ENCODE data around the gene STARD8. TPM values are rescaled to one million over a fixed set of nuclear protein-coding genes. Genes with fewer than 3 reads are reported as not detected.

Gene STARD8
- total and polyA plus RNA-seq, 7 donors: 4.2 to 25.8 (median 8.8) TPM

- Histone ChIP-seq H3K9me3 (no peaks in the 10 kb centered on the region), H3K4me3 (no peak overlapping the region), H3K27me3 (ENCODE audit: insufficient read depth in 3 of 3, low read length in 2 of 3) (peaks cover 0 to 13% (median 0%) of the 10 kb centered on the region in 3 donors), H3K27ac (no peak overlapping the region), H3K4me1 (no peaks in the 10 kb centered on the region), H3K36me3 (ENCODE audit: insufficient read depth in 1 of 2, low read depth in 1 of 2) (no peaks in the 10 kb centered on the region)
- intact Hi-C loops (cut with DNase I): no loop called here
- 62 to 80% (median 75%) methylated on average over 3 of the region's 3 CpGs for WGBS, 3 donors
- TF ChIP-seq CTCF (IDR thresholded peaks at IDR 0.05): no peak
- ATAC-seq (no peak), DNase-seq (no peak)
Observed at GRCh38 chrX:68669871-68670270, 22.4 kb downstream of the STARD8 start.

GRCh38 chrX:68671221-68671620 is 23.8 kb downstream of the STARD8 start:
- intact Hi-C loops (cut with DNase I): no loop called here
- H3K27ac ChIP-seq: no peak overlapping the region
- ATAC-seq (no peak), DNase-seq (no peak)
- TF ChIP-seq CTCF (IDR thresholded peaks at IDR 0.05): no peak
- no peaks in the 10 kb centered on the region for H3K9me3 ChIP-seq
- no peaks in the 10 kb centered on the region for H3K36me3 ChIP-seq (ENCODE audit: insufficient read depth in 1 of 2, low read depth in 1 of 2)
- no peaks in the 10 kb centered on the region for H3K4me1 ChIP-seq
- H3K4me3 ChIP-seq: no peak overlapping the region
- H3K27me3 ChIP-seq (ENCODE audit: insufficient read depth in 3 of 3, low read length in 2 of 3): peaks cover 0 to 9% (median 0%) of the 10 kb centered on the region in 3 donors

- Histone ChIP-seq H3K27ac (no peak overlapping the region), H3K4me3 (no peak overlapping the region), H3K36me3 (ENCODE audit: insufficient read depth in 1 of 2, low read depth in 1 of 2) (no peaks in the 10 kb centered on the region), H3K27me3 (ENCODE audit: insufficient read depth in 3 of 3, low read length in 2 of 3) (peaks cover 0 to 9% (median 0%) of the 10 kb centered on the region in 3 donors), H3K4me1 (no peaks in the 10 kb centered on the region), H3K9me3 (no peaks in the 10 kb centered on the region)
- TF ChIP-seq CTCF (IDR thresholded peaks at IDR 0.05): no peak
- WGBS, 3 donors: 57 to 64% (median 60%) methylated on average over 3 of the region's 3 CpGs
- ATAC-seq (peak in 1 of 4 donors; percentile 32), DNase-seq (peak; percentile 46 to 59)
- intact Hi-C loops (cut with DNase I): no loop called here
Observed at GRCh38 chrX:68672581-68673318, 25.3 kb downstream of the STARD8 start.

GRCh38 chrX:68675571-68675970 is 28.1 kb downstream of the STARD8 start:
- intact Hi-C loops (cut with DNase I): no loop called here

More at GRCh38 chrX:68675571-68675970, 28.1 kb downstream of the STARD8 start:
- no peak for TF ChIP-seq CTCF (IDR thresholded peaks at IDR 0.05)
- DNase-seq (no peak), ATAC-seq (peak in 1 of 4 donors; percentile 13)
- no peaks in the 10 kb centered on the region for H3K36me3 ChIP-seq (ENCODE audit: insufficient read depth in 1 of 2, low read depth in 1 of 2)
- H3K9me3 ChIP-seq: no peaks in the 10 kb centered on the region
- H3K27me3 ChIP-seq (ENCODE audit: insufficient read depth in 3 of 3, low read length in 2 of 3): peaks cover 0 to 5% (median 0%) of the 10 kb centered on the region in 3 donors
- no peak overlapping the region for H3K4me3 ChIP-seq
- H3K4me1 ChIP-seq: no peaks in the 10 kb centered on the region
- 51 to 60% (median 55%) methylated on average over 4 of the region's 4 CpGs for WGBS, 3 donors
- no peak overlapping the region for H3K27ac ChIP-seq

Data from psoas muscle (tissue), 8 donors.